Raji (cell line): Measurements from ENCODE around the gene GLT8D2.

ENCODE experiments used
- POLR2A ChIP-seq: IDR thresholded peaks from 2 replicates; pipeline ENCODE4 v1.6.1; 2011; ENCODE audit warnings: low read depth, low read length, control low read depth; ENCODE audit not compliant: insufficient read depth

The GLT8D2 gene, protein sequence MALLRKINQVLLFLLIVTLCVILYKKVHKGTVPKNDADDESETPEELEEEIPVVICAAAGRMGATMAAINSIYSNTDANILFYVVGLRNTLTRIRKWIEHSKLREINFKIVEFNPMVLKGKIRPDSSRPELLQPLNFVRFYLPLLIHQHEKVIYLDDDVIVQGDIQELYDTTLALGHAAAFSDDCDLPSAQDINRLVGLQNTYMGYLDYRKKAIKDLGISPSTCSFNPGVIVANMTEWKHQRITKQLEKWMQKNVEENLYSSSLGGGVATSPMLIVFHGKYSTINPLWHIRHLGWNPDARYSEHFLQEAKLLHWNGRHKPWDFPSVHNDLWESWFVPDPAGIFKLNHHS

DNA sequence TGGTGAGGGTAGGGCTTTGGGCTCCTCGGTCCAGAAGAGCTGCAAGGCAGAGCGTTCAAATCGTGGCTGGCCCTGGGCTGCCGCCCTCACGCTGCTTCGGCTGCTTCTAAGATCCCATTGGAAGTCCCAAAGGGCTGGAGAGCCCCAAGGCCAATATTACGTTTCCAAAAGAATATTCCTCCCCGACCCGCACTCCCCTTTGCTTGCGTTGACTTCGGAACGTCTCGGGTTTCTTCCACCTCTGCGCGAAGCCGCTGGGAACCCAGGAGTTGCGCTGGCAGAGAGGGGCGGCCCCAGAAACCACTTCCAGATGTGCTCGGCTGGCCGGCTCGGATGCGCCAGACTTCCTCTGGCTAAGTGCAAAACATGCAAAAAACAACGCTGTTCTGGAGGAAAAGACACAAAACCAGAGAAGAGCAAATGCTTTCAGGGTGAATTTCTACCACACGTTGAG, at the start of gene GLT8D2:
Gene GLT8D2 (minus strand): TSS at position 285 of the 454 bp plus-strand sequence. CDS start 30,539 bp downstream, outside the sequence.
- no peak for TF ChIP-seq POLR2A

DNA sequence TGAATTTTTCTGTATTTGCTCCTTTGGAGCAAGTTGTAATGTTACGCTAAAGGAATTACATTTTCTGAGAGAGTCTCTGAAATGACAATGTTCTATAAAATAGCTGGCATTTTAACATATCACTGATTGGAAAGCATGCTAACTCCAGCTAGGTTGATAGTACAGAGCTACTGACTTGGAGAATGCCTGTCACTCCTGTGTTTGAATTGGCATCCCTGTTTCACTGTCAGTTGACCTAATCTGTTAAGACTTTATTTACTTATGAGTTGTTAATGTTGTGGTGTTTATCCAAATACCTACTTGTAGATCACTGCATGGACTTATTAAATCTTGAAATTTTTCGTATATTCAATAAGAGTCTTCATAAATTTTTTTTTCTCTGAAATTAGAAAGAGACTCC, 48.0 kb upstream of the GLT8D2 start:
- no peak for TF ChIP-seq POLR2A

DNA sequence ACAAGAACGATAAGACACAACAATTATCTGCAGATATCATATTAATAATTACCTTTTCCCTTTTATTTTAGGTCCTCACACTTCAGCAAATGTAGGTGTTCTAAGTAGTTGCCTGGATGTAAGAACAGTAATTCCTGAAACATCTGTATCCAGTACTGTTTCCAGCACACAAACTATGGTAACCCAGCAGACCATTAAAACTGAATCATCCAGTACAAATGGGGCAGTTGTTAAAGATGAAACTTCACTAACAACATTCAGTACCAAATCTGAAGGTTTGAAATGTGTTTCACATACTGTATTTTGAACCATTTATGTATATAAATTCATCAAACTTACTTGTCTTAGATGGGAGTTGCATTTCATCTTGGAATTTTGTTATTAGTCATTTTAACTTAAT, 45.3 kb upstream of the GLT8D2 start:
- no peak for TF ChIP-seq POLR2A

DNA sequence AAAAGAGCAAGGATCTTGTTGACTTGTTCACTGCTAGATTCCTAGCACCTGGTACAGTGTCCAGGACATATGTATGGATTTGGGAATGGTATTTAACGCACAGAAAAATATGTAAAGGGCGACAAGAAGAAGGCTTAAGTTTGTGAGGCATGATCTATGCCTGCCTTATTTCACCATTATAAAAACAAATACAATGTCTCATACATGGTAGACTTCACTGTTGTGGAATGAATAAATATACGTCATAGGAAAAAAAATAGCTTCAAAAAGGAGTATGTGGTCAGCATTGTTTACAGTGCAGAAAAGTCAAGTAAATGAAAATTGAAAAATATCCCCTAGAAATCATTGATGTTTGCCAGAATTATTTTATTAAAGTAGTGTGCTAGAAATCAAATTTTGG, 44.3 kb upstream of the GLT8D2 start:
- TF ChIP-seq POLR2A: no peak

DNA sequence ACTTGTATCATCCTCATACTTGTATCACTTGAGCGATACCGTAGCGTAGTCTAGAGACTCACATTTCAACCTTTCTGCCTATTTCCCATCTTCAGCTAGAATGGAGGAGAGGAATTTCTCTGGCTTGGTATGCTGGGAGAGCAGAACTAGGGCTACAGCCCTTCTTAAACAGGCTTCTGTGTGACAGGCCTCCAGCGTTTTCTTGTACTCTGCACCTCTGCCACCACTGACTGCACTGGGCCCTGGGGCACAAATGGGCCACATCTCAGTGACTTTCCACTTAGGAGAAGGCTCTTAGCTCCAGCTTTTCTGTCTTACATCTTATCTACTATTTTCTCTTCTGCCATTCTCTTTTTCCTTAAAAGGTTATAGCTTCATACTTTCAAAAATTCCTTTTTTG, 41.1 kb upstream of the GLT8D2 start:
- no peak for TF ChIP-seq POLR2A

DNA sequence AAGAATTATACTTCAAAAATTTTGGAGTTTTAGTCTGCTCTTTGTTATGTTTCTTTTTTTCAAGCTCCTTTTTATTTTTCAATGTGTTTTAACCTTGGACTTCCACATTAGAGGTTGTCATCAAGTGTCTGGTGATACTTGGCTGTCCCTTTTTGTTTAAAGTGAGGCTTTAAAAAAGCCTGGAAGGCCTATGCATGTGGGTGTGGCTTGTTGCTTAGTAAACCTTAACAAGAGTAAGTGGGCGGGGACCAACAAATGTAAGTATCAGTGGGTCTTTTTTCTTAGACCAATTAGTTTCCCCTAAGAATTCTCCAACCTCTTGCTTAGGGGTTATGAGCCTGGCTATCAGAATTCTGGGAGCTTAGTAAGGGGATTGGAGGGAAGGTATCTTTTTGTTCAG, 40.7 kb upstream of the GLT8D2 start:
- TF ChIP-seq POLR2A: no peak

DNA sequence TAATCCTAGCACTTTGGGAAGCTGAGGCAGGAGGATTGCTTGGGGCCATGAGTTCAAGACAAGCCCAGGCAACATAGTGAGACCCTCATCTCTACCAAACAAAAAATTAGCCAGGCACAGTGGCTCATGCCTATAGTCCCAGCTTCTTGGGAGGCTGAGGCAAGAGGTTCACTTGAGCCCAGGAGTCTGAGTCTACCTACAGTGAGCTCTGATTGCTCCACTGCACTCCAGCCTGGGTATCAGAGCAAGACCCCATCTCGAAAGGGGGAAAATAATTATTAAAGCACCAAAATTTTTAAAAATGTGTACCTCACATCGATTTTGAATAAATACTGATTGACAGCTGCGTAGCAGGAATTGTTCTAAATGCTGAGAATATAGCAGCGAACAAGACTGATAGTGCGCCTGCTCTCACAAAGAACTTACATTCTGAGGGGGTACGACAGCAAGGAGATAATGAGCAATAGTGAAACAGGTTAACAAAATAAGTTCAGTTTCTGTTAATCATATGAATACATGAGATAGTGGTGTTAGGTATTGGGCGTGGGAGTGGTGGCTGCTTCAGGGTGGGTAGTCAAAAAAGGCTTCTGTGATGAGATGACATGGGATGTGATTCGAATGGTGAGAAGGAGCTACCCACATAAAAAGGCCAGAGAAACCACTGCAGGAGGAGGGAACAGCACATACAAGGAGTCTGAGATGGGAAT, 33.9 kb upstream of the GLT8D2 start:
- TF ChIP-seq POLR2A: no peak

DNA sequence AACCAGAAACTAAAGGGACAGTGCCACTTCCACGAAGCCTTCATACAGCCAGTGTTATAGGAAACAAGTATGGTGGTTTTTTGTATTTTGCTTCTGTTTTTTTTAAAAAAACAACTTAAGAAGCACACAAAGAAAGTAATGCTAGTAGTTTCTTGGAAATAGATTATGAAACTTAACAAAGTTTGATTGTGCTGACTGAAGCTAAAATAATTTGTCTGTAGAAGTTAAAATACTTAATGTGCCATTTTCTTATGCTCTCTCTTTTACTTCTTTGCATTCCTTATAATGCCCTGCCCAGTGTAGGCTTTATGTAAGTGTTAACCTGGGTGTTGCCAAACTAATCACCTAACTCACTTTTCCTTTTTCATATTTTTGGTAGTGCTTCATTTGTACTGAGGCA, 30.8 kb upstream of the GLT8D2 start:
- no peak for TF ChIP-seq POLR2A

DNA sequence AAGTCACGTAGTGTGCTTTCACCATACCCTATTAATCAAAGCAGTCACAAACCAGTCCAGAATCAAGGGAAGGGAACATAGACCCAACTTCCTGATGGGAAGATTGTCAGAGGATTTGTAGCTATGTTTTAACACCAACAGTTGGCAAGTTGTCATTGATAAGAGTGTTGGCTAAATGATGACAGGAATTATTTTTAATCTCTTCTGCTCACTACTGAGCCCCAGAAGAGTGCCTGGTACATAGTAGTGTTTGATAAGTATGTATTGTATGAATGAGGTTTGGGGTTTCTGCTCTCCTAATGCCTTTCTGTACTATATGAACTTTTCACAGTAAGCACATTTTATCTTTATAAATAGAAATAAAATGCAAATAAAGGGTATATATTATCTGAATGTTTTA, 29.0 kb upstream of the GLT8D2 start:
- no peak for TF ChIP-seq POLR2A

DNA sequence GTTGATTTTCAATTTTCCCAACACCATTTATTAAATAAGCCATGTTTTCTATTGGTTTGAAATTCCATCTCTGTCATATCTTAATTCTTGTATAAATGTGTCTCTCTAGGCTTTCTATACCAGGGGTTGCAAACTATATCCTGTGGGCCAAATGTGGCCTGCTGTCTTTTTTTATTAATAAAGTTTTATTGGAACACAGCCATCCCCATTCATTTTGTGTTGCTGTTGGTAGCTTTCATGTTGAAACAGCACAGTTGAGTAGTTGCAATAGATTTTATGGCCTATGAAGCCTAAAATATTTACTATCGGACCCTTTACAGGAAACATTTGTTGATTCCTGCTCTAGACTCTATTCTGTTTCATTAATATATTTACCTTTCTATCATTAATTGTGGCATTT, 23.7 kb upstream of the GLT8D2 start:
- no peak for TF ChIP-seq POLR2A

DNA sequence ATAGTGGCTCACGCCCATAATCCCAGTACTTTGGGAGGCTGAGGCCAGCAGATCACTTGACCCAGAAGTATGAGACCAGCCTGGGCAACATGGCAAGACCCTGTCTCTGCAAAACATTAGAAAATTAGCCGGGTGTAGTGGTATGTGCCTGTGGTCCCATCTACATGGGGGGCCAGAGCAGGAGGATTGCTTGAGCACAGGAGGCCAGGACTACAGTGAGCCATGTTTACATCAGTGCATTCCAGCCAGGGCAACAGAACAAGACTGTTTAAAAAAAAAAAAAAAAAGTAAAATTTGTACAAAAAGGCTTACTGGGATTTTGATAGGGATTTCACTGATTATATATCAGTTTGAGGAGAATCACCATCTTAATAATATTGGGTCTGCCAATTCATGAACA, 22.1 kb upstream of the GLT8D2 start:
- TF ChIP-seq POLR2A: no peak

DNA sequence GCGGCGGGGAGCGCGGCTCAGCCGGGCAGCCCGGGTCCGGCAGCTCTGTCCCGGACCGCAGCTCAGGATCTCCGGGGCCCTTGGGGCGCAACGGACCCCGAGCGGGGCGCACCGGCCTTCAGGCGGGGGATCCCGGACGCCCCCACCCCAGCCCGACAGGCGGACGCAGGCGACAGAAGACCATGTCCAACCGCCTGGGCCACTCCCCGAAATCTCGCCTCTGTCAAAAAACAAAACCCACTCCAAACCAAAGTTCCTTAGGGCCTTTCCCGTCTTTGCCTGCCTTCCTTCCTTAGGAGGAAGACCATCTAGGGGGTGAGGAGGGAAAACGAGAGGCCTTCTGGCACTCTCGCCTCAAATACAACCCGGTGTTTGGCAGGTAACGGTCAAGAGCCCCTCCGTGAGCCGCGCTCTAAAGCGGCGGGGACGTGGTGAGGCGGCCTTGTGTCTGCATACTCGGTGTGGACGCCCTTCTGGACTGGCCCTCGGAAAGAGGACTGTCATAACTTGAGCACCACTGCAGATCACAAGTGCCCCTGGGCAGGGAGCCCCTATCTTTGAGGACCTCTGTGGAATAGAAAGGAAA, 14.9 kb upstream of the GLT8D2 start:
- TF ChIP-seq POLR2A: no peak

DNA sequence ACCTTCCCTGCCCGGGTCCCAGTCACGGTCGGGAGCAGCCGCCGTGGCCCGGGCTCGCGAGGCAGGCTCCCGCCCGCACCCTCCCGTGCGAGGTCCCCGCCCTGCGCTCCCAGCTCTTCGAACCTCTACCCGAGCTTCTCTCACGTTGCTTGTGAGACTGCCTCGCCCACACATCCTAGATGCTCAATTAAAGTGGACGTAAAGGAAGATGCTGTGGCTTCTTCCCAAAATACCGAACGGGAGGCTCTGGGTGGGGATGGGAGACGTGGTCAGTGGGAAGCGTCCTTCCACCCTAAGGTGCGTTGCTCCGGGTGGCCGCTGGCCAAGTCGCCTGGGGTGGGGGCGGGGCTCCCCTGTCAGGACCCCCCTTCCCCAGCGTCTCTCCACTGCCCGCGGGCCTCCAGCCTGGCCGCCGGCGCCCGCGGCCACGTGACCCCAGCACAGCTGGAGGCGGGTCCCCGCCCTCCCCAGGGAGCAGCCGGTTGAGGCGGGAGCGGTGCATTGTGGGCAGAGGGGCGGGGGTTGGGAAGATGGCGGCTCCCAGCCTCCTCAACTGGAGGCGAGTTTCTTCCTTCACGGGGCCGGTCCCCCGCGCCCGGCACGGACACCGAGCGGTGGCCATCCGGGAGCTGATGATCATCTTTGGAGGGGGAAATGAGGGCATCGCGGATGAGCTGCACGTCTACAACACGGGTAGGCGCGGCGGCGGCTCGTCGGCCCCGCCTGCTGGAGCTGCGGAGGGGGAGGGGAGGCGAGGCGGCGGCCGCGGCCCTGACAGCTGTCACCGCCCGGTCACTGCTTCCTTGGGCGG, 14.2 kb upstream of the GLT8D2 start, which contains the start of gene HCFC2:
Gene HCFC2 (plus strand): TSS at position 501 of the 811 bp plus-strand sequence. CDS start 30 bp downstream, at position 531.
- peak; percentile 73 for TF ChIP-seq POLR2A

DNA sequence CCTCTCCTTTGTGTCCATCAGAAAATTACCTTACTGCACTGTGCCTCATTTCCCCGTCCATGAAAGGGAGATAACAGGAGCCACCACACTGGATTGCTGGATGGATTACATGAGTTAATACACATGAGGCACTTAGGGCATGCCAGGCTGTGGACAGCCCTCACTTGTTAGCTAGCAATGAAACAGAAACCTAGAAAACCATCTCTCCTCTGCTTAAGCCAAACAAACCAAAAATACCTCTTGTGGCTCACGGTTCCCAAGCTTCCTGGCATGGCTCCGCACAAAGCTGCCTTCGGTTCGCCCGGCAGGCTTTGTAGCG, 13.7 kb upstream of the GLT8D2 start:
- TF ChIP-seq POLR2A: no peak

DNA sequence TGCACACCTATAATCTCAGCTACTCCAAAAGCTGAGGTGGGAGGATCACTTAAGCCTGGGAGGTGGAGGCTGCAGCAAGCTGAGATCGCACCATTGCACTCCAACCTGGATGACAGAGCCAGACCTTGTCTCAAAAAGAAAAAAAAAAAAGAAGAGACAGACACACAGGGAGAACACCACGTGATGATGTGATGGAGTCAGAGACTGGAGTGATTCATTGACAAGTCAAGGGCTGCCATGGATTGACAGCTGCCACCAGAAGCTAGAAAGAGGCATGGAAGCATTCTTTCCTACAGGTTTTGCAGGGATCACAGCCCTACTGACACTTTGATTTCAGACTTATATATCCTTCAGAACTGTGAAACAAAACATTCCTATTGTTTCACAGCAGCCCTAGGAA, 10.8 kb upstream of the GLT8D2 start:
- no peak for TF ChIP-seq POLR2A
